ENCODE data around the gene TAAR9. TPM values are rescaled to one million over a fixed set of nuclear protein-coding genes. Genes with fewer than 3 reads are reported as not detected.

The TAAR9 gene
- total RNA-seq (2014; rRNA removed; shearing (Covaris generic)) (not detected in 2 replicates), polyA plus RNA-seq (2016; fragmentation: Nextera tagmentation; extraction: Ambion mirVana) (not detected in 2 replicates)
- long read RNA-seq, result 0 reads

GRCh38 chr6:132537977-132538376, at the start of gene TAAR9:
Gene TAAR9 (plus strand): TSS chr6:132538277. CDS start chr6:132538290, 13 bp downstream.
- Histone ChIP-seq H3F3A (replicated peaks; ENCODE audit: low read depth) (no peaks in the 10 kb centered on the region), H3K79me2 (replicated peaks; ENCODE audit: insufficient read depth) (no peaks in the 10 kb centered on the region), H4K20me1 (replicated peaks; ENCODE audit: insufficient read depth) (no peaks in the 10 kb centered on the region), H3K4me1 (ENCODE audit: insufficient read depth) (no peaks in the 10 kb centered on the region), H3K36me3 (ENCODE audit: insufficient read depth) (no peaks in the 10 kb centered on the region), H3K27ac (ENCODE audit: low read depth) (no peak within 1 kb of the TSS), H2AFZ (peak within 1 kb of the TSS; percentile 94), H3K4me3 (no peak within 1 kb of the TSS), H3K27me3 (ENCODE audit: insufficient read depth) (no peaks in the 10 kb centered on the region), H3K4me2 (no peak within 1 kb of the TSS), H3K9me2 (ENCODE audit: insufficient read depth) (no peaks in the 10 kb centered on the region)
- H3K27ac Mint-ChIP-seq, result no peak within 1 kb of the TSS
- ATAC-seq, result no peak
- H3K4me1 Mint-ChIP-seq, result no peaks in the 10 kb centered on the region
- no peaks in the 10 kb centered on the region for H3K27me3 Mint-ChIP-seq (ENCODE audit: insufficient read depth, low read depth, poor library complexity)
- no peak for DNase-seq (ENCODE audit: low spot score)
- H3K4me3 Mint-ChIP-seq, result no peak within 1 kb of the TSS
- peaks cover 7% of the 10 kb centered on the region; the same call in 2 of the 3 replicates for H3K36me3 Mint-ChIP-seq (ENCODE audit: low read depth)
- no peak for TF ChIP-seq CTCF (conservative IDR thresholded peaks at IDR 0.05; ENCODE audit: low read depth in 2 of 2)
- no peak for TF ChIP-seq ZNF114 (CRISPR knock-in tag; IDR thresholded peaks at IDR 0.05)
- no peak for TF ChIP-seq EZH2phosphoT487 (IDR thresholded peaks at IDR 0.05; ENCODE audit: unreplicated experiment)
- no peak for TF ChIP-seq NANOG (IDR thresholded peaks at IDR 0.05; ENCODE audit: borderline replicate concordance)
- no peak for TF ChIP-seq REST (IDR thresholded peaks at IDR 0.05; ENCODE audit: unreplicated experiment)
- no peak for TF ChIP-seq POLR2AphosphoS5 (IDR thresholded peaks at IDR 0.05; ENCODE audit: low read depth)
- no peak for TF ChIP-seq STAT1 (IDR thresholded peaks at IDR 0.05; ENCODE audit: unreplicated experiment)
- TF ChIP-seq ETS1 (IDR thresholded peaks at IDR 0.05), result no peak
- no peak for TF ChIP-seq CREB1 (CRISPR knock-in tag; IDR thresholded peaks at IDR 0.05; ENCODE audit: low read depth)
- no peak for TF ChIP-seq ZNF462 (CRISPR knock-in tag; IDR thresholded peaks at IDR 0.05)
- no peak for TF ChIP-seq ZNF331 (CRISPR knock-in tag; IDR thresholded peaks at IDR 0.05; ENCODE audit: low read depth)
- no peak for TF ChIP-seq JUNB (IDR thresholded peaks at IDR 0.05; ENCODE audit: unreplicated experiment)
- no peak for TF ChIP-seq EZH2 (IDR thresholded peaks at IDR 0.05; ENCODE audit: low read depth, unreplicated experiment)
- peaks cover 12% of the 10 kb centered on the region for H3K9me3 Mint-ChIP-seq

All from GM23338 (cell line).